A673 (cell line): Measurements from ENCODE around the gene RAB8B. TPM values are rescaled to one million over a fixed set of nuclear protein-coding genes. Genes with fewer than 3 reads are reported as not detected.

Experiments
- BruUV-seq: library from RNA; stranded (reverse); fragments of 400-500 nt; replicated peaks from 2 replicates; lab custom pipeline; 2021; lab: Mats Ljungman, UMichigan
- CTCF ChIA-PET: fragments of 300-600 bp; sonication (Branson Sonifier 250); formaldehyde crosslinking; loops from one replicate; lab custom pipeline; 2022; ENCODE audit warnings: antibody characterized with exemption; lab: Charles Lee
- POLR2A ChIA-PET: fragments of 300-600 bp; sonication (Branson Sonifier 250); formaldehyde crosslinking; loops from one replicate; lab custom pipeline; 2022; ENCODE audit warnings: antibody characterized with exemption; ENCODE audit not compliant: low non-redundant PET; lab: Charles Lee
- DNase-seq: peaks from one replicate; pipeline ENCODE4 v3.0.0-alpha.2; 2015; ENCODE audit warnings: low spot score
- H3K27ac ChIP-seq: fragments of 200-600 bp; sonication (generic); 2 replicates; pipeline ENCODE4 v1.5.1; 2016; ENCODE audit warnings: mixed run types, low read depth, mild to moderate bottlenecking, mixed read lengths, antibody characterized with exemption, low read length; ENCODE audit not compliant: poor library complexity, severe bottlenecking
- H3K27me3 ChIP-seq: fragments of 200-600 bp; sonication (generic); replicated peaks from 2 replicates; pipeline ENCODE4 v1.6.1; 2017; ENCODE audit warnings: mixed run types, low read depth, mild to moderate bottlenecking, mixed read lengths, antibody characterized with exemption, low read length; ENCODE audit not compliant: insufficient read depth, poor library complexity
- H3K36me3 ChIP-seq: fragments of 200-600 bp; sonication (generic); 2 replicates; pipeline ENCODE4 v1.6.1; 2016; ENCODE audit warnings: mixed run types, mild to moderate bottlenecking, mixed read lengths, antibody characterized with exemption, low read length; ENCODE audit not compliant: insufficient read depth, poor library complexity, severe bottlenecking
- H3K4me1 ChIP-seq: fragments of 200-600 bp; sonication (generic); 2 replicates; pipeline ENCODE4 v1.6.1; 2017; ENCODE audit warnings: mixed run types, mild to moderate bottlenecking, mixed read lengths, antibody characterized with exemption, low read length; ENCODE audit not compliant: insufficient read depth, poor library complexity, severe bottlenecking
- H3K4me3 ChIP-seq: fragments of 200-600 bp; sonication (generic); 2 replicates; pipeline ENCODE4 v1.5.1; 2016; ENCODE audit warnings: low read depth, mixed run types, mild to moderate bottlenecking, mixed read lengths, low read length; ENCODE audit not compliant: poor library complexity, severe bottlenecking
- H3K9me3 ChIP-seq: fragments of 200-600 bp; sonication (generic); 2 replicates; pipeline ENCODE4 v1.6.1; 2016; ENCODE audit warnings: mixed run types, low read depth, mild to moderate bottlenecking, mixed read lengths, antibody characterized with exemption, low read length; ENCODE audit not compliant: poor library complexity, severe bottlenecking
- CTCF ChIP-seq: fragments of 300-800, 200-600 bp; sonication (generic); conservative IDR thresholded peaks from 2 replicates; pipeline ENCODE4 v1.5.1; 2017; ENCODE audit warnings: low read depth, mild to moderate bottlenecking, antibody characterized with exemption, low read length, moderate library complexity, mixed read lengths
- EZH2 ChIP-seq: fragments of 200-600 bp; sonication (generic); IDR thresholded peaks from 2 replicates; pipeline ENCODE4 v1.6.1; 2017; ENCODE audit warnings: borderline replicate concordance, low read depth, mild to moderate bottlenecking, mixed read lengths, antibody characterized with exemption, low read length; ENCODE audit not compliant: poor library complexity, severe bottlenecking
- intact Hi-C: fragments of 100-400 bp; cut with micrococcal nuclease; formaldehyde crosslinking; loops from one replicate; pipeline ENCODE4 v1.10.0; 2022; ENCODE audit not compliant: unreplicated experiment
- total RNA-seq: library from RNA; stranded (reverse); gene quantifications from 2 replicates; pipeline ENCODE4 v1.2.3, GENCODE V29; 2021

RAB8B gene
- total RNA-seq, 1 experiment from 2014 or later = 29.1 TPM

- Histone ChIP-seq H3K4me3 (no peak overlapping the region), H3K27ac (no peak overlapping the region), H3K9me3 (no peaks in the 10 kb centered on the region), H3K27me3 (no peaks in the 10 kb centered on the region), H3K36me3 (no peaks in the 10 kb centered on the region), H3K4me1 (no peaks in the 10 kb centered on the region)
- ChIA-PET POLR2A (no interaction called here), CTCF (no interaction called here)
- TF ChIP-seq CTCF (no peak), EZH2 (no peak)
- intact Hi-C loops = no loop called here
- BruUV-seq = no TSS peak
- peak; percentile 12 for DNase-seq
Observed at GRCh38 chr15:63146684-63147083, 42.7 kb upstream of the RAB8B start.

GRCh38 chr15:63151665-63152064, 37.7 kb upstream of the RAB8B start:
- intact Hi-C loops = no loop called here

GRCh38 chr15:63155486-63155885, 33.9 kb upstream of the RAB8B start:
- no peak for DNase-seq
- no peaks in the 10 kb centered on the region for H3K9me3 ChIP-seq
- H3K4me3 ChIP-seq = no peak overlapping the region
- POLR2A ChIA-PET = no interaction called here
- no peak overlapping the region for H3K27ac ChIP-seq
- TF ChIP-seq CTCF (no peak), EZH2 (no peak)
- BruUV-seq = no TSS peak
- H3K4me1 ChIP-seq = no peaks in the 10 kb centered on the region
- H3K27me3 ChIP-seq = no peaks in the 10 kb centered on the region
- intact Hi-C loops = loop anchor here (5.0 kb wide), 1 partner anchor 252 kb away; no protein-coding TSS in a partner anchor
- CTCF ChIA-PET = no interaction called here
- H3K36me3 ChIP-seq = peaks cover 5% of the 10 kb centered on the region

More at GRCh38 chr15:63151665-63152064, 37.7 kb upstream of the RAB8B start:
- POLR2A ChIA-PET = no interaction called here
- Histone ChIP-seq H3K4me1 (no peaks in the 10 kb centered on the region), H3K27ac (no peak overlapping the region), H3K4me3 (no peak overlapping the region), H3K36me3 (peaks cover 5% of the 10 kb centered on the region), H3K27me3 (no peaks in the 10 kb centered on the region), H3K9me3 (no peaks in the 10 kb centered on the region)
- CTCF ChIA-PET = no interaction called here
- no TSS peak for BruUV-seq
- no peak for DNase-seq
- no peak for TF ChIP-seq EZH2
- TF ChIP-seq CTCF = no peak
